Measurements from ENCODE around the gene RGS16.

GRCh38 chr1:182620924-182621585, 16.9 kb upstream of the RGS16 start:
- TF ChIP-seq EZH2phosphoT487 (IDR thresholded peaks at IDR 0.05; ENCODE audit: borderline replicate concordance, low read depth, low read length) (no peak), CTCF (conservative IDR thresholded peaks at IDR 0.05; ENCODE audit: low read length) (no peak)

All from OCI-LY7 (cell line).